GM19240 (cell line): ENCODE results near the gene SNRNP200.

ENCODE experiments used
- DNase-seq: peaks from one replicate; pipeline ENCODE4 v3.0.0; 2011; ENCODE audit warnings: low spot score; ENCODE audit not compliant: insufficient read length

The SNRNP200 gene

DNA sequence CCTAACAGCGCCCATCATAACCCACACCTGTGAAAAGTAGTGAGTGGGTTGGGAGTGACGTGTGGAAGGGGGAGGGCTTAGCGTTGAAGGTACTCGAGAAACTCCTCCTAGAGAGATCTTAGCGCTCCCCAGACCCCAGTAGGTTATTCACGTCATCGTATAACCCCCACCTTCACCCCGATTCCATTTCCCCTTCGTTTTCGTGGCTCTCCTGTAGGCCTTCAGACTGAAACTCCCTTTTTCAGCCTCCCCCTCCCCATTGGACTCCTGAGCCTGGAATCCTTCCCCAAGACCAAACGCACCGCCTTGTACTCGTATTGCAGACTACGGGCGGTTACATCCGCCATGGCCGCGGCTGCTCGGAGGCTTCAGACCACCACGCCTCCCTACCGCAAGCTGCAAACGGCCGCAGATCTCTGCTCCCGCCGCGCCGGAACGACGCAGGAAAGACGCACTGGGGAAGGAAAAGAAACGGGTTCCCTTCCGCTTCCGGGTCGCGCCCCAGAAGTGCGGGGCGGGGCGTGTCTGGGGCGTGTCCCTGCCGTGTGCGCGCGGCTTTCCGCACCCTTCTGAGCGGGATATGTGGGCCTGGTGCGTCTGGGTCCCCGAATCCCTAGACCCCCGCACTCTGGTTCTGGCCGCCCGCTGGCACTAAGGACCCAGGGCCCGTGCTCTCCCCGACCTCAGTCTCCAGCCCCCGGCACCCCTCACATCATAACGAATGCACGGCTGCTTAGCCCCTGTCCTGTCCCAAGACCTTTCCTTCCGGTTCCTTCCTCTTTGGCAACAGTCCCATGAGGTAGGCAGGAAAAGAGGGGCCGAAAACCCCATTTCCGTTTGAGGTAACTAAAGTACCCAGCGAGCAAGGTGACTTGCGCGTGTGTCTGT, at the start of gene SNRNP200:
Gene SNRNP200, minus strand, starts transcription at position 456 of the 888 bp plus-strand sequence. Its CDS starts 109 bp downstream, at position 347.
- peak; percentile 71 for DNase-seq

DNA sequence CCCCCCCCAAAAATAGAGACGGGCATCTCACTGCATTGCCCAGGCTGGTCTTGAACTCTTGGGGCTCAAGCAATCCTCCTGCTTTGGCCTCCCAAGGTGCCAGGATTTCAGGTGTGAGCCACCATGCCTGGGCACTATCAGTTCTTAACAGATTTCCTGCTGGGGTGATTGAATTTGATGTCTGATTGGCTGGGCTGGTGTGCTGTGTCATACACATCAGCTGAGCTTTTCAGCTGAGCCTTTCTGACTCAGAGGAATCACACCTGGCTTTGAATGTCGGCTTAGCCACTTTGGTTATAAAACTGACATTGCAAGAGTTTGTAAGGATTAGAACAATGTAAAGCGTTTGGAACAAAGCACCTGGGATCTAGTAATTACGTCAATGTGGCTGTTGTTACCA, 49.1 kb upstream of the SNRNP200 start:
- no peak for DNase-seq

DNA sequence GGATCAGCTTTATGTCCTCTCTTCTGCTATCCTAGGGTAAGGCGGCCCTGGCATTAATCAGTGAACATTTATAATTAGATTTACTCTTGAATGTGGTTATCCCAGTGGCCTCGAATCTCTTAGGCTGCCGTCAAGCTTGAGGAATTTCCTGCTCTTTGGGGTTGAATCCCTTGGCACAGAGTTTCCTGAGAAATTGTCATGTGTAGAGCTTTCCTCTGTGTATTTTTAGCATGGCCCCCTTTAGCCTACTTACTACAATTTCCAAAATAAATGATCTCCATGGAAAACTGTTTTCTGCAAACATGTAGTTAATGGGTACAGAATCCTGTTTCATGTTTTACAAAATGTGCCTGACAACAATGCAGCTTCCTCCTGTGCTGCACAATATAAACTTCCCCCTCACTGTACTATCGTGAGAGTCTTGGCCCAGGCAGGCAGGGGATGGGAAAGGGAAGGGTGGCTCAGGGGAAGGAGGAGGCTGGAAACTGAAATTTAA, 48.3 kb upstream of the SNRNP200 start:
- DNase-seq = no peak

DNA sequence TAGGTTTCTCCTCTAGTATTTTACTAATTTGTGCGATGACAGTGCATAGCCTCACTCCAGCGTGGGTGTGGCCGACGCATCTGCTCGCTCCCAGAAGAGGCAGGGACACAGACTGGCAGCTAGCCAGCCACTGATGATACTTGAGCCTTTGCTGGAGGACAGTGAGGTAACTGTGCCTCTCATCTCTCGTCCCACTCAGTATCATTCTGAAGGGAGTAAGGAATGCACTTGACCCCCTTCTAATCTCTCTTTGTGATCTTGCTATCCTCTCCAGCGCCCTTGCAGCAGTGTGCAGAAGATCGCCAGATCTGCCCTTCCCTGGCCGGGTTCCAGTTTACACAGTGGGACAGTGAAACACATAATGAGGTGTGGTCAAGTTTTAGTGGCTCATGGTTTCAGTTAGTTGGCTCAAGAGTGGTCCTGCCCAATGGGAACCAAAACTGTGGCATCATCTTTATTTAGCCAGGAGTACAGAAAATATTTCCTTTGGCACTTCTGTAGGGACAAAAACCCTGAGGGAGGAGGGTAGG, 47.8 kb upstream of the SNRNP200 start:
- DNase-seq = no peak

DNA sequence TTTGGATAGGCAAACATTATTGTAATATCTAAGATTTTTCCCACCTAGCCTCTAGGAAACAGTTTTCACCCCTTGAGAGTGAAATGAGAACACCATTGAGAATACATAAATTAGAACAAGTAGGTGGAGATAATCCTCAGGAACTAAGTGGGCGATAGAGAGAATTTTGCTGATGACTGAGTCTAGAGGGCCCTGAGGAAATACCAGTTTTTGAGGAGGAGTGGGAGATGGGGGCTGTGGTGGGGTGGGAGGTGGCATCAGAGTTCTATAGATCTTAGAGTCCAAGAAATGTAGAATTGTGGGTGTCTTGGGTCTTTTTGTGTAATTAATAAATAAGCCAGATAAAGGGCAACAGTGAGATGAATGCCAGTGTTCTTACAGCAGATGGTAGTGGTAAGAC, 42.0 kb upstream of the SNRNP200 start:
- no peak for DNase-seq

DNA sequence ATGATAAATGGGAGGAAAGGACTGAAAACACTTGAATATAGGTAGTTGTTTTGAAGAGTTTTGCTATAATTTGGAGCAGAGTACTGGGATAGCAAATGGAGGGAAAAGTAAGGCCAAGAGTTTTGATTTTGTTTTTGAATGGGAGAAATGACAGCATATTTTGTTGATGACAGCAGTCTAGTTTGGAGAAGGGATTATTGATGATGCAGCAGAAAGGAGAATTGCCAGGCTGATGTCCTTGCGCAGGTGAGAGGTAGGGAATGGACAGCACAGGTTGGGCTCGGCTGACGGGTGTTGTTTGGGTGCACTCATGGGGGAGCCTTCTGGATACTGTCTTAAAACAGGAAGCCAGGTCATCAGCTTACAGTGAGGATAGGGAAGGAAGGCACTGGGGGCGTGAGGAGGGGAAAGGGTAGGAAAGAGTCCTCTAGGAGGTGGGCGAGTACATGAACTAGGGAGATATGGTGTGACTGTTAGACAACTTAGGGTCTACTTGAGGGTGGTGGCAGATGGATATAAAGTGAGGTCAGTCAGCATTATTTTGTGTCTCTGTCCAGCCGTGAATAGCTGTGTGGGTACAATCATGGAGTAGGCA, 40.6 kb upstream of the SNRNP200 start:
- no peak for DNase-seq

DNA sequence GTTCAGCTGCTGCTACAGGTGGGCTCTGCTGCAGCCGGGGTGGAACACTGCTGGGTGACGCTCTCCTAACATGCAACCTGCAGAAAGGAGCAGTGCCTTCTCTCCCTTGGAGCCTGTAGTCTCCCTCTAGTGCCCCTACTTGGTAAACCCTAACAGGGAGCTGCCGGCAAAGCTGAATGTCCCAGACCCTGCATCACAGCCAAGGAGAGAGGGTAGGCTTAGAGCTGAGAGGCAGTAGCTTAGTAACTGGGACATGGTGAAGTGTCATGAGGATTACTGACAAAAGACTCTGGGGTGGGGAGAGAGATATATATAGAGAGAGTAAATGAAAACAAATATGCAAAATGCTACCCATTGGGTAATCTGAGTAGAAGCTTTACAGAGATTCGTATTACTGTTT, 40.1 kb upstream of the SNRNP200 start:
- DNase-seq = no peak

DNA sequence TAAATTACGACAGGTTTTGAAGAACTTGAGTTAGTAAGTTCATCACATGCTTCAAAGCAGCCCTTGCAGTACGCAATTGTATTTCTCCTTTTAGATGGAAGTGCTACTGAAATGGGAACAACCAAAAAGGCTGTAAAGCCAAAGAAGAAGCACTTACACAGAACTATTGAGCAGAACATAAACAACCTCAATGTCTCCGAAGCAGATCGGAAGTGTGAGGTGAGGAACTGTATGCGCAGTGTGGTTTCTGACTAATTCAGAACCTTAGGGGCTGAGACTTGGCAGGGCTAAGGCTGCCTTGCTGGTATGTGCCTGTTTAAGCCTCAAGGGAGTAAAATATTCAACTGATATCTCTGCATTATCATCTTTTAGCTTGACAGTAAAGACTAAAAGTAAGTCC, 38.7 kb upstream of the SNRNP200 start:
- DNase-seq = no peak

DNA sequence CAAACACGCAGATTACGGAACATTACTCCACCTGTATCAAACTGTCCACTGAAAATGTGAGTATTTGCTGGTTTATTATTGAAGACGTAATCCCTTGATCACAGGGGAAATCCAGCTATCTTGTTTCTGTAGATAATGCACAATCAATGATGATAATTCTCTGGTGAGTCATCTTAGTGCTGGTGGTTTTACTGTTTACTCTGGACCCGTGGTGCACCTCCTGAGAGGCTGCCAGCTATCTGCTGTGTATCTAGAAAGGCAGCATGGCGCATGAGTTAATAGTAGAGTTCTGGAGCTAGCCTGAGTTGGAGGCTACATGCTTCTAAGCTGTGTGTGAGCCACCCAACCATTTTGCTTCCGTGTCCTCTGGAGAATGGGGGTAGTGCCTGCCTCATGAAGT, 36.7 kb upstream of the SNRNP200 start:
- DNase-seq = no peak

DNA sequence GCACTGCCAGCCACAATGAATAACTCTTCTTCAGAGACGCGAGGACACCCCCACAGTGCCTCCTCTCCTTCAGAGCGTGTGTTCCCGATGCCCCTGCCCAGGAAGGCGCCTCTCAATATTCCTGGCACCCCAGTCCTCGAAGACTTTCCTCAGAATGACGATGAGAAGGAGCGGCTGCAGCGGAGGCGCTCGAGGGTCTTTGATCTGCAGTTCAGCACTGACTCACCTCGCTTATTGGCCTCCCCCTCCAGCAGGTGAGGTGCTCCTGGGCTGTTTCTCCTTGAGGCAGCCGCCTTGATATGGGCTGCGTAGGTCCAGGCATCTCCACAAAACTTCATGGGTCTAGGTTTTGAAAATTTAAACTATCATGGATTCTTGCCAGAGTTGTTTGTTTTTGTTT, 36.3 kb upstream of the SNRNP200 start:
- DNase-seq = no peak

DNA sequence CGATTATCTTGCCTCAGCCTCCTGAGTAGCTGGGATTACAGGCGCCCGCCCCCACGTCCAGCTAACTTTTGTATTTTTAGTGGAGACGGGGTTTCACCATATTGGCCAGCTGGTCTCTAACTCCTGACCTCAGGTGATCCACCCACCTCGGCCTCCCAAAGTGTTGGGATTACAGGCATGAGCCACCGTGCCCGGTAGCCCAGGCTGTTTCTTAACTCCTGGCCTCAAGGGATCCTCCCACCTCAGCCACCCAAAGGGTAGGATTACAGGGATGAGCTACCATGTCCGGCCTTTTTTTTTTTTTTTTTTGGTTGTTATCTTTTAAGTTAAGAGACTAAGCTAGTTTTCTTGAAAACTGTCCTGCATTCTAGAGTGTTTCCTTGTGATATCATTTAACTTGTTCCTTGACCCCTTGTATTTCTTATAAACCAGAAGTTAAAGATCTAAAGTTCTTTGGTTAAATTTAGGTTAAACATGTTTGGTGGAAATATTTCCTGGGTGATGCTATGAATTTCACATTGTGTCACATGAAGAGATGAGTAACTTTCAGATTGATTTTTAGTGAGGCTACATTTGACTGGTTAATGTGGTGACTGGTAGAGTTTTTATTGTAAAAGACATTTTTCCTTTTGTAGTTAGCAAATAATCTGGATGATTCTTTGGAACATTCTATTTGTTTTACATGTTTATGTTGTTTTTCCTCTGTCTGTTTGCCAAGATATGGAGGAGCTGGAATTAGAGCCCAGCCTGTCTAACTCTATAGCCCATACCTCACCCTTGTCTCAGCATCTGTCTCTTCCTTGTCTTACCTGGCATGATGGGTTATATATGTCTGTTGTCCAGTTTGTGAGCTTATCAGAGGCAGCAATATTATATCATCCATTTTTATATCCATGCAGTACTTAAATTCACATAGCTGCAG, 35.4 kb upstream of the SNRNP200 start:
- no peak for DNase-seq

DNA sequence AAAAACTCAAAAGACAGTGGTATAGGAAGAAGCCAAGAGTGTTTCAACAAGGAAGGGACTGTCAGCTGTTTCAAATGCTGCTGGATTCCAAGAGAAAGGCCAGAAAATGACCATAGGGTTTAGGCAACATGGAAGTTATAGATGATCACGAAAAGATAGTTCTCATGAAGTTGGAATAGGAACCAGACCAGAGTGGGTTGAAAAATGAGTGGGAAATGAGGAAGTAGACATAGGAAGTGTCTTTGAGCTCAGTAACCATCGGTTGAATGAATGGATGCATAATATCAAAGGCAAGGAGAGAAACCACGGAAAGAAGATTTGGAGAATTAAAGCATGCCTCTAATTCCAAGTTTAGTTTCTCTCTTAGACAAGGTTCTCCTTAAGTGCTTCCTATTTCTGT, 31.5 kb upstream of the SNRNP200 start:
- no peak for DNase-seq

DNA sequence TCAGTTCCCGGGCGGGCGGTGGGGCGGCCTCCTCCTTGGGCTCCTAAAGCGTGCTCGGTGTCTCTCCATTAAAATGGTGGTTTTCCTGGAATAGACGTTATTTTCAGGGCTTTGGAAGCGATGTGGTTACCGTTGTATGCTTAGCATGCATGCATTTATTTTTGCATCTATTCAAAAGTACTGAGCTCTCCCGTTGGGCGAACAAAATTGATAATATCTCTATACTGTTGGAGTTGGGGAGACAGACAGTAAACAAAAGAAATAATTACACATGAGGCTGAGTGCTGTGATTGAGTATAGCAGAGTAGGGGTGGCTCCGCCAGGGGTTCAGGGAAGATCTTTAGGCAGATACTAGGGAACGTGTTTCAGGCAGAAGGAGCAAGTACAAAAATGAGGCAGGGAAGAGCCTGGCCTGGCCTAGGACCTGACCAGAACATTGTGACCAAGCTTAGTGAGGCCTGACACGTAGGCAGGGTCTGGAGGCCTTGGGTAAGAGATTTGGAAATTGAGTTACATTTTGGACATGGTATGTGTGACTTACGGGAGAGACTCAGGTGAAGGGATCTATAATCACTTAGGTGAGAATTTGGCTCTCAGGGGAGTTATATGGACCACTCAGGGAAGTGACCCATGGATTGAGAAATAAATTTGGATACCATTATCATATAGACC, 30.9 kb upstream of the SNRNP200 start:
- no peak for DNase-seq

DNA sequence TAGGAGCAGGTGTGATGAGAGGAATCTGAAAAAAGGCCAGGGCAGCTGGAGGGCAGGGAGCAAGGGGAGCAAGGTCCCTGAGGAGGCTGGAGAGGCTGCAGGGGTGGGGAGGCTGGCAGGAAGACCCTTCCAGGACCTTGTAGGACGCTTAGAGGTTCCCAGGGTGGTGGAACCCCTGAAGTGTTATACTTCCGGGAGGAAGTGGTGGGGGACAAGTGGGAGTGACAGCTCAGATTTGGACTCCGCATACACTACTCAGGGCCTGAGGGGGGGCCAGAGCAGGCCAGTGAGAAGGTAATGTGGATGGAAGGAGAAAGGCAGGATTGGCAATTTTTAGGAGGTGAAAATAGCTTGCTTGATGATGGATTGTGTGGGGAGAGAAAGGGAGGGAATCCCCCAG, 28.4 kb upstream of the SNRNP200 start:
- DNase-seq = no peak

DNA sequence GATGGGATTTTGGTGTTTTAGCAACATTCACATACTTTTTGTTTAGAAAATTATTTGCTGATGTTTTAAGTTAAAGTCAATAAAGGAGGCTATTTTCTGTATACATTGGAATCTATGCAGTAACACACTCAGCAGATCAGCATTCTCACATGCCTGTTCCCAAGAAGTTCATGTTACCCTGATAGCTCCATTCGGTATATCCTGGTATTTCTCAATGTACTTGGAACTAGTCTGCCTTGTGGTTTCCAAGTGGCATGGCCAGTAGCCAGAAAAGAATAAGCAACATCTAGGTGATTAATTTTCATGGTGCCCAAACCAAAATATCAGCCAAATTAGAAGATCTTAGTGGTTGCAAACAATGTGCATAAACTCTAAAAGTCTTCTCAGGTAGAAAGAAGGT, 25.1 kb upstream of the SNRNP200 start:
- DNase-seq = no peak

DNA sequence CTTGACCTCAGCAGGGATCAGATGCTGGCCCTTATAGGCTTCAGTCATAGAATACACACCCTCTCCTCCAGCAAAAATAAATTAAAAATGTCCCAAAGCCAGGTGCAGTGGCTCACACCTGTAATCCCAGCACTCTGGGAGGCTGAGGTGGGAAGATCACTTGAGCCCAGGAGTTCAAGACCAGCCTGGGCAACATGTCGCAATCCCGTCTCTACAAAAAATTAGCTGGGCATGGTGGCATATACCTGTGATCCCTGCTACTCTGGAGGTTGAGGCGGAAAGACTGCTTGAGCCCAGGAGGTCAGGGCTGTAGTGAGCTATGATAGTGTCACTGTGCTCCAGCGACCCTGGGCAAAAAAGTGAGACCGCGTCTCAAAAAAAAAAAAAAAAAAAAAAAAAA, 24.5 kb upstream of the SNRNP200 start:
- DNase-seq = no peak

DNA sequence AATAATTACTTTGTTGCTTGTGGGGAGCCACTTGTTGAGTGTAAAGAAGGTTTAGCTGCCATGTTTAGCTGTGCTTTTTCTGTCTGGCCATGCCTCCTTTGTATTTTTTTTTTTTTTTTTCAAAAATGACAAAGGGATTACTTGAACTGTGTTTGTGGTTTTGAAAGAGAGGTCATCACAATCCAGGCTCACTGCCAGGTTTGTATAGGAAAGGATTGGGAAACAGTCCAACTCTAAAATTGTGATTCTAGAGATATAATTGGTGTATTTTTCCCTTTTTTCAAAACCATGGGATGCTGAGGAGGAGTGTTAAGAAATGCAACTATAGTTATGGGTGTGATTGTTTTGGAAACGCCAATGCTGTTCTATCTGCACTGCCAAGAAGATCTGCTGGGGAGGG, 24.1 kb upstream of the SNRNP200 start:
- DNase-seq = no peak

DNA sequence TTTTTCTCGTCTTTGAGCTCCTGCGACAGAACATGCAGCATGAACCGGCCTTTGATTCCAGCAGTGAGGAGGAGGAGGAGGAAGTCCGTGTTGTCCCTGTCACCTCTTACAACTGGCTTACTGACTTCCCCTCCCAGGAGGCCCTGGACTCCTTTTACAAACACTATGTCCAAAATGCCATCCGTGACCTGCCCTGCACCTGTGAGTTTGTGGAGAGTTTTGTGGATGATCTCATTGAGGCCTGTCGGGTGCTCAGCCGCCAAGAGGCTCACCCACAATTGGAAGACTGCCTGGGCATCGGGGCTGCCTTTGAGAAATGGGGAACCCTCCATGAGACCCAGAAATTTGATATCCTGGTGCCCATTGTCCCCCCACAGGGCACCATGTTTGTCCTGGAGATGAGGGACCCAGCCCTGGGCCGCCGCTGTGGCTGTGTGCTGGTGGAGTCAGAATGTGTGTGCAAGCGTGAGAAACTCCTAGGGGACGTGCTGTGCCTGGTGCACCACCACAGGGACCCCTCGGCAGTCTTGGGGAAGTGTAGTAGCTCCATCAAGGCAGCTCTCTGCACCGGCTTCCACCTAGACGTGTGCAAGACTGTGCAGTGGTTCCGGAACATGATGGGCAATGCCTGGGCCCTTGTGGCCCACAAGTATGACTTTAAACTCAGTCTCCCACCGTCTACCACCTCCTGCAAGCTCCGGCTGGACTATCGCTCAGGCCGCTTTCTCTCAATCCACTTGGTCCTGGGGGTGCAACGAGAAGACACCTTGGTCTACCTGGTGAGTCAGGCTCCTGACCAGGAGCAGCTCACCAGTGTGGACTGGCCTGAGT, 21.9 kb upstream of the SNRNP200 start:
- DNase-seq = no peak

DNA sequence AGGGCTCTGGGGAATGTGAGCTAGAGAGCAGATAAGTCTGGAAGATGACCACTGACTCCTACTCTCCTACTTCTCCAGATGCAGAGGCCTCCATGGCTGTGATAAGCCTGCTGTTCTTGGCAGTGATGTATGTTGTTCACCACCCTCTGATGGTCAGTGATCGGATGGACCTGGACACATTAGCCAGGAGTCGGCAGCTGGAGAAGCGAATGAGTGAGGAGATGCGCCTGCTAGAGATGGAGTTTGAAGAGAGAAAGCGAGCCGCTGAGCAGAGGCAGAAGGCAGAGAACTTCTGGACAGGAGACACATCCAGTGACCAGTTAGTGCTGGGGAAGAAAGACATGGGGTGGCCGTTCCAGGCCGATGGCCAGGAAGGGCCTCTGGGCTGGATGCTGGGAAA, 21.2 kb upstream of the SNRNP200 start:
- no peak for DNase-seq

DNA sequence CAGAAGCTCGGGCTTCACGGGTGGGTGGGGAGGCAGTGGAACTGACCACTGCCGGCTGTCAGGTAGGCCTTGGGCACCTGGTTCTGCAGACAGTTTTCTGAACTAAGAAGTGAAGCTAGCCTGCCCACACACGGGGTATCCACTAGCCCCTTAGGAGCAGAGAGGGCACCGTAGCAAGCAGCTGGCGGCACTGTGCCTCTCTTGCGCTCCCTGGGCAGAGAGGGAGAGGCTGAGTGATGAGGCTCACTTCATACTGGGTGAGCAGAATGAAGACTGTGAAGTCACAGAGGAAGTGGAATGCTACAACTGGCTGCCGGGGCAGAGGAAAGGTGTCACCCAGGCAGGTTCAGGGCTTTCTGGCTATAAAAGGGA, 20.5 kb upstream of the SNRNP200 start:
- no peak for DNase-seq
